Cortex of kidney (tissue), 1 donor: ENCODE results near the gene USPL1.
"Not testable (repeated sequence)": the region's sequence is repeated elsewhere in the genome, so short reads cannot be mapped to it uniquely, and the experiment has no call there.

Experiments
- DNase-seq: peaks from one replicate; lab custom pipeline; 2025; lab: John Stamatoyannopoulos, UW

The USPL1 gene

DNA sequence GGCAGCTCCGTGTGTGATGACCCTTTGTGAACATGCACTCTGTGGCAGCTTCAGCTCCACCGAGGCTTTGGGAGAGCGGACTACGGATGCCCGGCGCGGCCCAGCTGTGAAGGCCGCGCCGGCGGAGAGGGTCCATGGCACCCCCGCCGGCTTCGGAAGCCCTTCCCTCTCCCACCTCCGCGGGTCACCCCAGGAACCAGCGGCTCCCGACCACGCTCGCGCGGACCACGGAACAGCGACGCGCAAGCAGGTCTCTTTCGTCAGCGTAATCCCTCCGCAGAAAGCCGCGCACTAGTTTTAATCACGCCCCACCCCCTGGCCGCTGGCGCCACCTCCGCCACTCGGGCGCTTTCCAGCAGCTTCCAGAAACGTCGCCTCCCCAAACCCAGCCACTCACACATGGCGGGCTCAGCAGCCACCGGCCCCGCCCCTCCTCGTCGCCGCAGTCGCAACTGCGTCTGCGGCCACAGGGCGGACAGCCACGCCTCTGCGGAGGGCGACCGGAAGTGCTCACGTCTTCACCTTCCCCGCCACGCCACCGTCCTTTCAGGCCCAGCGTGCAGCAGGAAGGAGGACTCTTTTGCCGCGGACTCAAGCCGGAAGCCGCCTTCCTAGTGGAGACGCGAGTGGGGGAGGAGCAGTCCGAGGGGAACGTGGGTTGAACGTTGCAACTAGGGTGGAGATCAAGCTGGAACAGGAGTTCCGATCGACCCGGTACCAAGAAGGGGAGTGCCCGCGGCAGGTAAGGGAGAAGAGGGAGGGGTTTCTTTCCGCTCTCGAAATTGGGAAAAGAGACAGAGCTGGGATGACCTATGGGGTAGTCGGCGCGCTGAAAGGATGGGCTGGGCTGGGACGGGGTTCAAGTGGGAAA is at the start of gene USPL1:
Gene USPL1 (plus strand): TSS at position 606 of the 871 bp plus-strand sequence. CDS start 3,221 bp downstream, outside the sequence.
- DNase-seq, result peak; percentile 97

DNA sequence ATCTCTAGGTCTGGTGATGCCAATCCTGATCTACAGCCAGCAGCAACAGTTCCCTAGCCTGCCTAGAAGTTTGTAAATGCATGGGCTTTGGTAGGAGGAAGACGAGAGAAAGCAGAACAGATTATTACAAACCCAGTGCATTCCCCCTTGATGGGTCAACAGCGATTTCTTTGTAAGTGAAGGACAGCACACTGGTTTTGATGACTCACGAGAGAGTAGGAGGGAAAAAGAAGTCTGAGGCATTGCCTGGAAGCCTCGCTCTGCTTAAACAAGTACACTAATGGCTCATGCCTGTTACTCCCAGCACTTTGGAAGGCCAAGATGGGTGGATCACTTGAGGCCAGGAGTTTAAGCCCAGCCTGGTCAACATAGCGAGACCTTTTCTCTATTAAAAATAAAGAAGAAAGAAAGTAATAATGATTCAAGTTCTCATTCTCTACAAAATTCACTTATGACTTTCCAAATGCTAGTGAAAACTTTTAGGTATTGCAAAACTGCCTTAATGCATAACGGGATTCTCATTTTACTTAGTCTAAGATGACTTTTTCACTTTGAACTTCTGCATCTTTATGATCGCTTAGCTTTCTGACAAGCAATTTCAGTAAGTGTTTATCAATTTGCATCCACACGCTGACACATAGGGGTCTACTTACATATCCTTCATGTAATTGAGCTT is 47.7 kb upstream of the USPL1 start:
- DNase-seq, result no peak

DNA sequence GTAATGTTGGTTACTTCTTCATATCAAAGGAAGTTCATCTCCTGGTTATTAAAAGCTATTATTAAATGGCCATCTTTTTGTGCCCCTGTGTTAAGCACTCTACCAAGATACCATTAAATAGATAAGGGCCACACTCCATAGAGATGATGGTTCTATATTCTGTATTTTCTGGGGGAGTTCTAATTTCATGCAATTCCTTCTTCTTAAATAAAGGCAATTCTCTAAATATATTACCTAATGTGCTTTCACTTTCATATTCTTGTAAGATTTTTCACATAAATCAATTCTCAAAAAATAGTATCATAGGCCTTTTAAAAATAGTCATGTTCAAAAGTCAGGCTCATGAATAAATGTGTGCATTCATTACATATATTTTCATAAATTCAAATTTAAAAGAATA is 47.0 kb upstream of the USPL1 start:
- no peak for DNase-seq

DNA sequence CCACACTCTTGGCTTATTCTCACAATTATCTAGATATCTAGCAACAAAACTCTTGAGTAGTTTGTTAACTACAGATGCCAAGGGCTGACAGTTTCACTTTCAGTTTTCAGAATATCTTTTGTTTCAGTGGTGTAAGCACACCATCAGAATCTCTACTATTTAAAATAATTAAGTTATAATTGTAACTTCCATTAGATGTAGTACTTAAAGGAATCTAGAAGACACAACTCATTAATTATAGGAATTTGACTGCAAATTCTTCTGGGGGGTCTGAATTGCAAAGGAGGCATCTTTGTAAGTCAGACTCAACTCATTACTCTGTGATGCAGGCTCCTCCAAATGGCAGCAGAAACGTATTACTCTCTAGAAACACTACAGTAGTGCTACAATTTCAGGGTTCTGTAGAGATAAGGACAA is 44.9 kb upstream of the USPL1 start:
- DNase-seq, result no peak

DNA sequence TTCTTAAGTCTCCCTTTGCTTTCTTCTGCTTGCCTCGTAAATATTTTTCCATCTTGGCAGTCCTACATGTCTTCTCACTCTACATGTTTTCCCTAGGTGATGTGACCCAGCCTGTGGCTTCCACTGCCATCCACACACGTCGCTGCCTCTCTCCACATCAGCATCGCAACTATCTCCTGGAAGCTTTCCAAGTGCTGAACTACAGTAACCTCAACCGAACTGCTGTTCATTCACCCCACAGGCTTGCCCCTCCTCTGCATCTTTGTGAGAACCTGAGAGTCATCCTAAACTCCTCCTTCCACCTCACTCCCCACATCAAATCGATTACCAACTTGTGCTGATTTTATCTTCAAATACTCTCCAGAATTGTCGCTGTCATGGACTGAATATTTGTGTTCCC is 41.2 kb upstream of the USPL1 start:
- no peak for DNase-seq

DNA sequence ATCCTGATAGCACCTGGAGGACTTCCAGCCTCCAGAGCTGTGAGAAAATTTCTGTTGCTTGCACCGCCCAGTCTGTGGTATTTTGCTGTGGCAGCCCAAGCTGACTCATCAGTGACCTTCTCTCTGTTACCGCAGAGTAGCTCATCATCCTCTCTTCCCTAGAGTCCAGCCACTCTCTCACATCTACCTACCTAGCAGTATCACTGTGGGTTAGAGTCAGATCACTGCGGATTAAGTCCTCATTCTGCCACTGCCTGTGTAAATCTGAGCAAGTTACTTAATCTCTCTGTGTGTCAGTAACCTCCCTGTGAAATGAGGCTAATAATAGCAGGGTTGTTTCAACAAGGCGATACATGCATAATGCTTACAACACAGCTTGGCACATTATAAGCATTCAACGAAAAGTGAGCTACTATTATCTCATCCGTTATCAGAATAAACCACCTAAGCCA is 40.3 kb upstream of the USPL1 start:
- no peak for DNase-seq

DNA sequence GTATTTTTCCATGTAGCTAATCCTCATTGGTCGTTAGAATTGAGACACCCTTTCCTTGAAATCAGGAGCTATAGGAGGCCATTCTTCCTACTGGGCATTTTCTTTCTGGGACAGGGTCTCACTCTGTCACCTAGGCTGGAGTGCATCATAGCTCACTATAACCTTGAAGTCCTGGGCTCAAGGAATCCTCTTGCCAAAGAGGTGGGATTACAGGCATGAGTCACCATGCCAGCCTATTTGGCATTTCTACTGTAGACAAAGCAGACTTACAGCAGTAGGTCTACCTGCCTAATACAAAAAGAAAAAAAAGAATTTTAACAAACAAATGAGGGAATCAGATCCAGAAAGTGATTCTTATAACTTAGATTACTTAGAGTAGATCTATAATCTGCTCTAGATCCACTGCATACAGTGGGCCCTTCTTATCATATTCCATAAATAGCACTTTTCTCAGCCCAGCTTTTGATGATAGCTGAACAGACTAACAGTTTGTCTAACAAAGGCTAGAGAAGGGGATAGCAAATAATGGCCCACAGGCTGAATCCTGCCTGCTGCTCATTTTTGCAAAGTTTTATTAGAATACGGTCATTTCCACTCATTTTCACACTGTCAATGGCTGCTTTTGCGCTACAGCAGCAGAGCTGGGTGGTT is 36.7 kb upstream of the USPL1 start:
- DNase-seq, result no peak

DNA sequence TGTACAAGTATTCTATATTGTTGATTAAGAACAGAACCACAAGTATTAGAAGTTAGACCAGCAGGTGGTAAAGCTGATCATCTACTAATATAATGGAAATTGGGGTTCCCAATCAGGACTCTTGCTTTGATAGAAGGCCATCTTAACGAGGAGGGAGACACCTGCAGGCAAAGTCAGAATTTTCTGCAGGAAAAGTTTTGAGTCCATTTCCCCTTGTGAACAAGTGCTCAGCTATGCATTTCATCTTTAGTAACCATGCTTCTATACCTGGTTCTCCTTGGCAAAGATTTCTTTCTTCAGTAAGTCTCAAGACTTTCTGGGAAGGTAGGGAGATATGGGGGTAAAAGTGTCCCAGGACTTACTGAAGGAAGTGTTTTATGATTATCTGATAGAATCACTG is 36.1 kb upstream of the USPL1 start:
- no peak for DNase-seq

DNA sequence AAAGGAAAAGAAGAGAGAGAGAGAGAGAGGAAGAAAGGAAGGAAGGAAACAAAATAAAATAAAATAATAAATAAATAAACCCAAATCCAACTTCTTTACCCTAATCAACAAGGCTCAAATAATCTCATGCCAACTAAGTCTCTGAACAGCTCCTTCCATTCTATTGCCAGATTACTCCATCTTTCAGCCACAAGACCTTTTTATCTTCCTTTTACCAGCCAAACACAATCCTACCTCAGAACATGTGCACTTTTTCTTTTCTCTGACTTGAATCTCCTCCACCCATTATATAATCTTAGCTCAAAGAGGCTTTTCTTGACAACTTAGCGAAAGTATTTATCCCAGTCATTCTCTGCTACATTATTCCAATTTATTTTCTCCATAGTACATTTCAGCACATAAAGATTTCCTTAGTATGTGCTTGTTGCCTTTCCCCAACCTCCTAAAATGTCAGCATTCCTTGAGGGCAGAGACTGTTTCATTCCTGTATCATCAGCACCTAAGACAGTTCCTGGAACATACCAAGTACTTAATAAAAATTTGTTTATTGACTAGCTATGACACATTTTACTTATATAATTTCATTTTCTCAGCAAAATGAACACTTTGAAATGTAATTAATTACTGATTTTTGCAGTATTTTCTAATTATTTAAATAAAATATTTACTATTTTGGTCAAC is 33.5 kb upstream of the USPL1 start:
- DNase-seq, result no peak

DNA sequence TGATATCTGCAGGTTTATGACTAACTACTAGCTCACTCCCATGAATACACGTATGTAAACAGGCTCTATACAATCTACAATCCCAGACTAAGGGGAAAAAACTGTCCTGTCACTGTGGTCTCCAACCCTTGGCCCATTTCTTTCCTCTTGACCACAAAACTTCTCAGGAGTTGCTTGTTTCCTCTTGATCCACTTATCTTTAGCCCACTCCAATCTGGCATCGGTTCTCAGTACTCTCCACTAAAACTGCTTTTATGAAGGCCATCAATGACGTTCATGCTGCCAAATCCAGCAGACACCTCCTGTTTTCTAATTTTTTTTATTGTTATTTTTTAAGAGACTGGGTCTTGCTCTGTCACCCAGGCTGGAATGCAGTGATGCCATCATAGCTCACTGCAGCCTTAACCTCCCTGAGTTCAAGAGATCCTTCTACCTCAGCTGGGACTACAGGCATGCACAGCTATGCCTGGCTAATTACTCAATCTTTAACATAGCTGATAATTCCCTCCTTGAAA is 31.9 kb upstream of the USPL1 start:
- no peak for DNase-seq

DNA sequence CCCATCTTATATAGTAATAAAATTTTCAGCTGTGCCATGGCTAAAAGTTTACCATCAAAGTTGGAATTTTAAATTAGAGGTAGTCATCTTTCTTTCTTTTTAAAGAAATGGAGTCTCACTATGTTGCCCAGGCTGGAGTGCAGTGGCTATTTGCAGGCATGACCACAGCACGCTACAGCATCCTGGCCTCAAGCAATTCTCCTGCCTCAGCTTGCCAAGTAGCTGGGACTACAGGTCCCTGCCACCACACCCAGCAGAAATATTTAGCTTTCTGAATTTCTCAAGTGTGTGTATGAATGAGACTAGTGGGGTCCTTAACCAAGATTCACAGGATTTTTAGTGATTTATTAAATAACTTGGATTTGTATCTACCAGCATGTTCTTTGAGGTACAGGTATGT is 30.5 kb upstream of the USPL1 start:
- DNase-seq, result no peak

DNA sequence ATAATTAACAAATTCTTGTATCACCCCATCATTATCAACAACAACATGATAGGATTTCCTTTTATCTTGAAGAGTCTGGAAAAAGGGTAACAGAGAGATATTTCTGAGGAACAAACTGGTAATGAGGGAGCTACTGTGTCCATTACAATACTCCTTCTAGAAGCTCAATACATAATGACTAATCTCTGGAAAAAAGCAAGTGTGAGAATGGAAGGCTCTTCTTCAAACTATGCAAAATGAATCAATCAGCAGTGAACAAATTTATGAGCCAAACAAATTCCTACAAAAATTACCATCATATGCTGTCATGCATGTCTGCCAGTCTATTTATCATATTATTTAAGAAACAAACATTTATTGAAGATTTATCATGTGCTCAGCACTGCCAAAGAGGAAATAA is 30.0 kb upstream of the USPL1 start:
- DNase-seq, result no peak

DNA sequence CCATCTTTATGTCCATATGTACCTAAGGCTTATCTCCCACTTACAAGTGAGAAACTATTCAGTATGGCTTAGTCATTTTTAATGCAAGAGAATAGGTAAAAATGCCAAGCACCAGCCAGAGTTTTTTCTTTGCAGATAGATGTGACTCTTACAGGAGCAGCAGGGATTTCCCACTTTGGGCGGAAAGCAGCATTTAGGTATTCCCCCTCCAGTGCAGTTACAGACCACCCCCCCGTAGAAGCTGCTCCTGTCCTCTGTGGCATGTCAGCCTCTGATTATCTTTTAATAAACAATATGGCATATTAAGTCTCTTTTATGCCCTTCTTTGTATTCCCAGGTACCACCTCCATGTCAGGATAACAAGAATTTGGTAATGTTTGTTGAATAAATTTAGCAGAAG is 24.7 kb upstream of the USPL1 start:
- DNase-seq, result no peak

DNA sequence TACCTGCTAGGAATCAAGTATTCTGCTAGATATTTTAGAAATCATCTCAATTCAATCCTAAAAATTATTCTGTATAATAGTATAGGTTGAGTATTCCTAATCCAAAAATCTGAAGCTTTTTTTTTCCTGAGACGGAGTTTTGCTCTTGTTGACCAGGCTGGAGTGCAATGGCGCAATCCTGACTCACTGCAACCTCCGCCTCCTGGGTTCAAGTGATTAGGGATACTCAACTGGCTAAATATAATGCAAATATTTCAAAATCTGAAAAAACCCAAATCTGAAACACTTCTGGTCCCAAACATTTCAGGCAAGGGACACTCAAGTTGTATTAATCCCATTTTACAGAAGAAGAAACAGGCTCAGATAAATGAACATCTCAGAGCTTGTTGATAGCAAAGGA is 17.2 kb upstream of the USPL1 start:
- no peak for DNase-seq

DNA sequence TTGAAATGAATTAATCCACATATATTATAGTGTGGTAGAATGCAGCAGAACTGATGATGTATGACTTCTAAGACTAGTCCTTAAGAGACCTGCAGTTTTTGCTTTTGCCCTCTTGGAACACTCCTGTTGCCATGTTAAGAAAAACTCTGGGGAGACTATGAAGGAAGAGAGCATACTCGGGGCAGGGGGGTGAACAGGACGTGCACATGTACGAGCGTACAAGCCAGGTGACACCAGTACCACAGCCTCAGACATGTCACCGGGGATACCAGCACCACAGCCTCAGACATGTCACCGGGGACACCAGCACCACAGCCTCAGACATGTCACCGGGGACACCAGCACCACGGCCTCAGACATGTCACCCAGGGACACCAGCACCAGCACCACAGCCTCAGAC is 15.9 kb upstream of the USPL1 start:
- no peak for DNase-seq

DNA sequence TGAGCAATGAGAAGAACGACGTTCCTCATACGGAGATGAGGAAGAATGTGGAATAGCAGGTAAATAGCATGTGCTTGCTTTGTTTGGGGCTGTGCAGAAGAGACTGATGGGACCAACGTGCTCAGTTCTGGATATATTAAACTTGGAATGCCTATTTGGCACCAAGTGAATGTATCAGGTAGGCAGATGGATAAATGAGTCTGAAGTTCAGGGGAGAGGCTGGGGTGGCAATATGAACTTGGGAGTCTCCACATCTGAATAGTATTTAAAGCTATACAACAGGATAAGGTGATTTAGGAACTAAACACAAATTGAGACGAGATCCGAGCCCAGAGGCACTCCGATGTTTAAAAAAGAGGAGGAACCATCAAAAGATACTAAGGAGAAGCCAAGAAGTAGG is 12.7 kb upstream of the USPL1 start:
- no peak for DNase-seq

DNA sequence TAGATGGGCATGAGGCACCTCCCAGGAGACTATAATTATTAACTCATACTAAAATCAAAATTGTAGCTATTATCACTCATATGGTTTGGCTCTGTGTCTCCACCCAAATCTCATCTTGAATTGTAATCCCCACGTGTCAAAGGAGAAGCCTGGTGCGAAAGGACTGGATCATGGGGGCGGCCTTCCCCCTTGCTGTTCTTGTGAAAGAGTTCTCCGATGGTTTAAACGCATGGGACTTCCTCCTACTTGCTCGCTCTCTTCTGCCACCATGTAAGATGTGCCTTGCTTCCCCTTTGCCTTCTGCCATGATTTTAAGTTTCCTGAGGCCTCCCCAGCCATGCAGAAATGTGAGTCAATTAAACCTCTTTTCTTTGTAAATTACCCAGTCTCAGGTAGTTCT is 10.5 kb upstream of the USPL1 start:
- DNase-seq, result not testable (repeated sequence)

DNA sequence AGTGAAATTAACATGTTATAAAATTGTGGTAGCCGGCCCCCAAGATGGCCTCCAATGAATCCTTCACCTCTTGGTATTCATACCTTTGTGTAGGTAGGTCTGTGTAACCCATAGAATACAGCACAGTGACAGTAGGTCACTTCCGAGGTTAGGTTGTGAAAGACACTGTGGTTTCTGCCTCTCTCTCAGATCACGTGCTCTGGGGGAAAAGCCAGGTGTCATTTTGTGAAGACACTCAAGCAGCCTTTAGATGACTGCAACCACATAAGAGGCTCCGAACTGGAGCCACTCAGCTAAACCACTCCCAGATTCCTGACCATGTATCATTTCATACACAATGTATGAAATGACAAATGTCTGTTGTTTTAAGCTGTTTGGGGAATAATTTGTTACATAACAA is 9.8 kb upstream of the USPL1 start:
- no peak for DNase-seq

DNA sequence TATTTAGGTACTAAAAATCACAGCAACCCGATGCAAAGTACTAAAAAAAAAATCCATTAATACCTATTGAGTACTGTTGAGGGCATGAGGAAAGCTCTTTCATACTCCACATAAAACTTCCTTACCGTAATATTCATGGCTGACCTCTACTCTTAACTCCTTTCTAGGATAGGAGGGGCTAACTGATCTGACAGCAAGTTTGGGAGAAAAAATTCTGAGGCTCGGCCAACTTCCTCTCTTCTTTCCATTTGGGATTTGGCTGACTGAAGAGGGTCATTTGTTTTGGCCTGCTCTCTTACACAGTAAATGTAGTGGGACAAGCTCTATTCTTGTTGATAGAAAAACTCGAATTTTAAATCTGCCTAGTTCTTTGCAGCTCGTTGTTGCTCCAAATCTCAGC is 9.4 kb upstream of the USPL1 start:
- no peak for DNase-seq

DNA sequence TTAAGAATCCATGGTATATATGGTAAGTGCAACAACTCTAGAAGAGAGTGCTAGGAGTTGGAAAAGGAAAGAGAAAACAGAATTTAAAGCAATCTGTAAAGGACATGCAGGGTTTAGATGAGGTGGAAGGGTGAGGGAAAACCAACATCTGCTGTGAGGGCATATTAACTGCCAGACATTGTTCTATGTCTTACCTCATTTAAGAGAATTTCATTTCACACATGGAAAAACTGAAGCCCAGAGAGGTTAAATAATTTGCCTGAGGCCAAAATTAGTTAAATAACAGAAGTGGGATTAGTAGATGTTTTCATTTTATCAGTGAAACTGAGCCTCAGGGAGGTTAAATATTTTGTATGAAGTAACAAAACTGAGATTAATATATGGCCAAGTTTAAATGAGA is 7.4 kb upstream of the USPL1 start:
- no peak for DNase-seq

DNA sequence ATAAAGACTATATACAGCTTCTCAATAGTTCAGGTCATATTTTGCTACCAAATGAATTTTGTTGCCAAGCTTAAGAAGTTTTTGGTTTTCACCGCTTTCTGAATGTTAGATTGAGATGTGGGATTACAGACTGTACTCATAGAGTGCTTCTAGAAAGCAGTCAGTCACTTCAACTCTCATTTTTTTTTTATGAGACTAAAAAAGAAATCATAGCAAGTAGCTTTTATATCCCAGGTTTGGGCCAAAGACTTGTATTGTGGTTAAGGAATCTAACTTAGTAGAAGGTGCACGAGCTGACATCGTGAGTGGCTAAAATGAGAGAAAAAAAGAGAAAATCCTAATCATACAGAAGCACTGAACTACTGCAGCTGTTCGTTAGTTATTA is 2.2 kb upstream of the USPL1 start:
- no peak for DNase-seq

DNA sequence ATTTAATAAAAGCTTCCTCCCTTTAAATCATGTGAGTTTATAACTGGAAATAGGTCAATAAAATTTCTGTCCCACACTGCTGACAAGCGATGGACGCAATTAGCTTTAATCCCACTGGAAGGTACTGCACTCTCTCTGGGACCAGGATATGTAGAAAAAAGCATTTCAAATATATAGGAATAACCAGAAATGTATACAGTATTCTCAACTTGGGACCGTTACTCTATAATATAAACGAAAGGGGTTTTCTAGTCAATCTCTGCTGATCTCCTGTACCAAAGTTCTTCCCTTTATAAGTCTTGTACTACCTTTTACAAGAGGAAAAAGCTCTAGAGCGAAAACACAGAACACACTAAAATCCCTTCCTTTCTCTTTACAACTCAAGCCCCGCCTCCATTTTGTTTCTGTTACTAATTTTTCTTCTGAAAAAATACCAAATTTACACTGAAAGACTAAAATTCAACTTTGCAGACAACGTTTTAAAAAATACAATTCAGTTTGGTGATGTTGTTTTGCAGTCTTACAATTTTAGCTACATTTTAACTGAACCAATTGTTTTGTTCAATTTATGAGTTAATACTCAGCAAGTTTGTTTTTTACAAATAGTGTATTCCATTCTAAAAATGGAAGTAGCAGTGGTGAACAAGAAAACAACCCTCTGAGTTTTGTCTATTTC is 1.7 kb upstream of the USPL1 start:
- DNase-seq, result no peak
